Caco-2 (cell line): Measurements from ENCODE around the gene PRKG2. TPM values are rescaled to one million over a fixed set of nuclear protein-coding genes. Genes with fewer than 3 reads are reported as not detected.

Experiments used
- BruUV-seq: library from RNA; stranded (reverse); fragments of 400-500 nt; replicated peaks from 2 replicates; lab custom pipeline; 2021; lab: Mats Ljungman, UMichigan
- CTCF ChIA-PET: fragments of 300-600 bp; sonication (Branson Sonifier 250); formaldehyde crosslinking; loops from one replicate; lab custom pipeline; 2022; ENCODE audit warnings: antibody characterized with exemption; lab: Charles Lee
- POLR2A ChIA-PET: fragments of 300-600 bp; sonication (Branson Sonifier 250); formaldehyde crosslinking; loops from one replicate; lab custom pipeline; 2022; ENCODE audit warnings: antibody characterized with exemption; lab: Charles Lee
- DNase-seq, 2 experiments: peaks; one replicate each; pipeline versions ENCODE4 v3.0.0 to v3.0.0-alpha.2; 2020 to 2022
- H3K27me3 ChIP-seq: replicated peaks from 2 replicates; pipeline ENCODE4 v1.6.0; 2011; ENCODE audit warnings: low read length; ENCODE audit not compliant: control insufficient read depth, insufficient read depth
- H3K36me3 ChIP-seq: 2 replicates; pipeline ENCODE4 v1.5.1; 2011; ENCODE audit warnings: low read length; ENCODE audit not compliant: control insufficient read depth, insufficient read depth
- H3K4me1 ChIP-seq: fragments of 250-450 bp; sonication (Bioruptor Pico); 2 replicates; pipeline ENCODE4 v1.5.1; 2020; ENCODE audit warnings: mild to moderate bottlenecking
- H3K4me3 ChIP-seq: 2 replicates; pipeline ENCODE4 v1.5.1; 2011; ENCODE audit warnings: low read depth, mild to moderate bottlenecking, control low read depth, low read length
- H3K9me3 ChIP-seq: fragments of 250-450 bp; sonication (Bioruptor Pico); 2 replicates; pipeline ENCODE4 v1.5.1; 2020; ENCODE audit warnings: mild to moderate bottlenecking, moderate library complexity
- H3K27ac Mint-ChIP-seq: one replicate; pipeline ENCODE4 v1.8.0; 2022; ENCODE audit warnings: mixed read lengths; ENCODE audit not compliant: unreplicated experiment
- H3K27me3 Mint-ChIP-seq: one replicate; pipeline ENCODE4 v1.8.0; 2022; ENCODE audit warnings: mixed read lengths; ENCODE audit not compliant: insufficient read depth, unreplicated experiment
- H3K36me3 Mint-ChIP-seq: one replicate; pipeline ENCODE4 v1.8.0; 2022; ENCODE audit warnings: mild to moderate bottlenecking, mixed read lengths; ENCODE audit not compliant: insufficient read depth, unreplicated experiment
- H3K4me1 Mint-ChIP-seq: one replicate; pipeline ENCODE4 v1.8.0; 2022; ENCODE audit warnings: low read depth, mixed read lengths; ENCODE audit not compliant: unreplicated experiment
- H3K4me3 Mint-ChIP-seq: one replicate; pipeline ENCODE4 v1.8.0; 2022; ENCODE audit warnings: mild to moderate bottlenecking, moderate library complexity, mixed read lengths; ENCODE audit not compliant: unreplicated experiment
- H3K9me3 Mint-ChIP-seq: one replicate; pipeline ENCODE4 v1.8.0; 2022; ENCODE audit warnings: mixed read lengths; ENCODE audit not compliant: unreplicated experiment
- intact Hi-C: fragments of 100-400 bp; cut with micrococcal nuclease; formaldehyde crosslinking; loops from one replicate; pipeline ENCODE4 v1.10.0; 2022; ENCODE audit not compliant: unreplicated experiment
- total RNA-seq: library from RNA; stranded (reverse); gene quantifications from 2 replicates; pipeline ENCODE4 v1.2.3, GENCODE V29; 2022
- TF ChIP-seq, protein P1 (sequence below), 2 experiments: fragments of 200-600 bp in 1 of 2; IDR thresholded peaks; 1 replicate in 1 of 2; 2 replicates in 1 of 2; pipeline versions ENCODE4 v1.5.1 to v1.8.0; 2011 to 2022; ENCODE audit warnings: antibody characterized with exemption in 1 of 2, control low read depth in 1 of 2, inconsistent platforms in 1 of 2, low read depth in 1 of 2, low read length in 1 of 2, mild to moderate bottlenecking in 1 of 2, moderate library complexity in 1 of 2; ENCODE audit not compliant: insufficient read depth in 1 of 2, severe bottlenecking in 1 of 2, unreplicated experiment in 1 of 2

Gene PRKG2
- total RNA-seq, 1 experiment from 2014 or later: 5.6 TPM

DNA sequence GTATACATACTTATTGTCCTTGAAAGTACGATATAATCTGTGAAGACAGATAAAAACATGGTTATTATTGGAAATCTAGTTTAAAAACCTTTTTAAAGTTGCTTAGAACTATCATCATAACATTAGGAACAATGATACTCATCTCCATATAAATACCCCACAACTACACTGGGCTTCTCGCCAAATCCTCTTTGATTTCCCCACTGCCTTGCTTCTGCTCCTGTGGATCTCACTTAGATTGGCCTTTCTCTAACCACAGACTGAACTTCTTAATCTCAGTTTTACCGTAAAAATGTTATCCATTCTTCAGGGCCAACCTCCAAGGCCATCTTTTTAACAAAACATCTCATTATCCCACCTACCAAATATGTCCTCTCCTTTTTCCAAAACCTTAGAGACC, 77.6 kb downstream of the PRKG2 start:
- Histone ChIP-seq H3K4me1 (no peaks in the 10 kb centered on the region), H3K27me3 (no peaks in the 10 kb centered on the region)
- POLR2A ChIA-PET: no interaction called here

DNA sequence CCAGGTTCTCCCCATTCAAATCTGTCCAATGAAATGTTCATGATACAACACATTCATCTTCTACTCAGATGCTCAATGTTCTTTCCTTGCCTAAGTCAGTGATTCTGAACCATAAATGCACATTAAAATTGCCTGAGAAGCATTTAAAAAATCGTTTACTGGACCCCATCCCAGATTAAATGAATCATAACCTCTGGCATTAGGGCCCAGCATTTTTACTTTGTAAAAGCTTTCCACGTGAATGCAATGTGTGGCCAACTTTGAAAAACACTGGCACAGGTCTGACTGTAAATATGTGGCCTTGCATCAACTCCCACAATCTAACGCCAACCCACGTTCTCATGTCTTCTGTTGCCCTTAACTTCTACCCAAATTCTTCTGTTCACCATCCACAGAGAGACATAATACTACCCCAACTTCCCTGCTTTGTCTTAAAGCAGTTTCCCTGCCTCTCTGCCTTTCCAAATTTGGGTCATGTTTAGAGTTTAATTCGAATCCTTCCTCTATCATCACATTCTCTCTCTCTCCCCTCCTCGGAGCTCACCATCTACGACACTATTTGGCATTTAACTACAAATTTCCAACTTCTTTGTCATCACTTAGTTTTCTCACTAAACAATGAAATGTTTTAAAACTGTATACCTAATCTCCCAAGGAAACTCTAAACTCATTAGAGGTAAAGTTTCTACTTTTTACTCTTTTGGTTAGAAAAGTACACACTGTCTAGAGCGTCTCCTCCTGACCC, 78.7 kb downstream of the PRKG2 start:
- Histone ChIP-seq H3K27me3 (no peaks in the 10 kb centered on the region), H3K4me3 (no peak overlapping the region), H3K36me3 (no peaks in the 10 kb centered on the region), H3K9me3 (no peaks in the 10 kb centered on the region), H3K4me1 (no peaks in the 10 kb centered on the region)
- TF ChIP-seq, protein P1, sequence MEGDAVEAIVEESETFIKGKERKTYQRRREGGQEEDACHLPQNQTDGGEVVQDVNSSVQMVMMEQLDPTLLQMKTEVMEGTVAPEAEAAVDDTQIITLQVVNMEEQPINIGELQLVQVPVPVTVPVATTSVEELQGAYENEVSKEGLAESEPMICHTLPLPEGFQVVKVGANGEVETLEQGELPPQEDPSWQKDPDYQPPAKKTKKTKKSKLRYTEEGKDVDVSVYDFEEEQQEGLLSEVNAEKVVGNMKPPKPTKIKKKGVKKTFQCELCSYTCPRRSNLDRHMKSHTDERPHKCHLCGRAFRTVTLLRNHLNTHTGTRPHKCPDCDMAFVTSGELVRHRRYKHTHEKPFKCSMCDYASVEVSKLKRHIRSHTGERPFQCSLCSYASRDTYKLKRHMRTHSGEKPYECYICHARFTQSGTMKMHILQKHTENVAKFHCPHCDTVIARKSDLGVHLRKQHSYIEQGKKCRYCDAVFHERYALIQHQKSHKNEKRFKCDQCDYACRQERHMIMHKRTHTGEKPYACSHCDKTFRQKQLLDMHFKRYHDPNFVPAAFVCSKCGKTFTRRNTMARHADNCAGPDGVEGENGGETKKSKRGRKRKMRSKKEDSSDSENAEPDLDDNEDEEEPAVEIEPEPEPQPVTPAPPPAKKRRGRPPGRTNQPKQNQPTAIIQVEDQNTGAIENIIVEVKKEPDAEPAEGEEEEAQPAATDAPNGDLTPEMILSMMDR (IDR thresholded peaks at IDR 0.05; ENCODE audit: insufficient read depth in 1 of 2, low read depth in 1 of 2, low read length in 1 of 2, severe bottlenecking in 1 of 2, unreplicated experiment in 1 of 2): no peak
- Mint-ChIP-seq H3K27ac (no peak overlapping the region), H3K4me1 (no peaks in the 10 kb centered on the region), H3K36me3 (peaks cover 6% of the 10 kb centered on the region), H3K9me3 (peaks cover 9% of the 10 kb centered on the region), H3K27me3 (no peaks in the 10 kb centered on the region), H3K4me3 (no peak overlapping the region)
- BruUV-seq: no TSS peak
- ChIA-PET POLR2A (no interaction called here), CTCF (no interaction called here)
- intact Hi-C loops: no loop called here
- DNase-seq: no peak

More for the DNA sequence above, 77.6 kb downstream of the PRKG2 start:
- BruUV-seq: no TSS peak
- peaks cover 9% of the 10 kb centered on the region for H3K9me3 Mint-ChIP-seq
- CTCF ChIA-PET: no interaction called here
- H3K36me3 Mint-ChIP-seq: peaks cover 6% of the 10 kb centered on the region
- TF ChIP-seq, protein P1 (IDR thresholded peaks at IDR 0.05; ENCODE audit: insufficient read depth in 1 of 2, low read depth in 1 of 2, low read length in 1 of 2, severe bottlenecking in 1 of 2, unreplicated experiment in 1 of 2): no peak
- intact Hi-C loops: no loop called here
- Histone ChIP-seq H3K36me3 (no peaks in the 10 kb centered on the region), H3K4me3 (no peak overlapping the region), H3K9me3 (no peaks in the 10 kb centered on the region)
- no peak overlapping the region for H3K27ac Mint-ChIP-seq
- no peak for DNase-seq
- no peak overlapping the region for H3K4me3 Mint-ChIP-seq
- H3K27me3 Mint-ChIP-seq: no peaks in the 10 kb centered on the region
- no peaks in the 10 kb centered on the region for H3K4me1 Mint-ChIP-seq

DNA sequence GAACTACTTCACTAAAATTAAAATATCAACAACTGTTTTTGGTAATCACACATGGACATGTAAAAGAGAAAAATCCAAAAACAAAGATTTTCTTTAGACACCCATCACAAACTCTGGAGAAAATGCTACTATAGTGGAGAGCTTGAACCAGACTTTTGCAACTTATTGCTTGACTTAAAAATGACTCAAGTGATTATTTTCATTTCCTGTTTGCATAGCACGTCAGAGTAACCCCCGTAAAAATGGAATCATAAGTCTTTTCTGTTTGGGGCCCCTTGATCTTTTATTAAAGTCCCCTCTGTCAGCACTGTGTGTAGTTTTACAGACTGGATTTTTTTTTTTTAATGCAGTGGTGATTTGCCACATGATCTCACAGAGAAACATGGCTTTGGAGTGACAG, 79.5 kb downstream of the PRKG2 start:
- ChIA-PET CTCF (no interaction called here), POLR2A (no interaction called here)
- H3K36me3 Mint-ChIP-seq: peaks cover 6% of the 10 kb centered on the region
- H3K27ac Mint-ChIP-seq: no peak overlapping the region
- Histone ChIP-seq H3K4me1 (no peaks in the 10 kb centered on the region), H3K4me3 (no peak overlapping the region), H3K9me3 (no peaks in the 10 kb centered on the region), H3K36me3 (no peaks in the 10 kb centered on the region), H3K27me3 (no peaks in the 10 kb centered on the region)
- H3K4me3 Mint-ChIP-seq: no peak overlapping the region
- no peaks in the 10 kb centered on the region for H3K4me1 Mint-ChIP-seq
- intact Hi-C loops: no loop called here
- no peak for DNase-seq
- BruUV-seq: no TSS peak
- H3K9me3 Mint-ChIP-seq: peaks cover 9% of the 10 kb centered on the region
- H3K27me3 Mint-ChIP-seq: no peaks in the 10 kb centered on the region
- TF ChIP-seq, protein P1 (IDR thresholded peaks at IDR 0.05; ENCODE audit: insufficient read depth in 1 of 2, low read depth in 1 of 2, low read length in 1 of 2, severe bottlenecking in 1 of 2, unreplicated experiment in 1 of 2): no peak
